GM21381 (cell line): ENCODE measurements around the gene STYXL1.

ENCODE experiments used
- ATAC-seq: cut with Tn5 transposase; IDR thresholded peaks from one replicate; pipeline ENCODE4 v1.9.1; 2021; ENCODE audit warnings: mild to moderate bottlenecking, moderate library complexity; ENCODE audit not compliant: unreplicated experiment

STYXL1 gene

GRCh38 chr7:75994388-75995051, 53.3 kb downstream of the STYXL1 start, which contains the start of gene TMEM120A:
Gene TMEM120A (minus strand): TSS chr7:75994595. CDS start chr7:75994570, 25 bp downstream.
- peak; percentile 92 for ATAC-seq

GRCh38 chr7:75993689-75994387, 54.0 kb downstream of the STYXL1 start:
- peak; percentile 14 for ATAC-seq

GRCh38 chr7:75992083-75992755, 55.6 kb downstream of the STYXL1 start:
- no peak for ATAC-seq

GRCh38 chr7:75991531-75992082, 56.2 kb downstream of the STYXL1 start:
- ATAC-seq: no peak

GRCh38 chr7:75989500-75990388, 58.1 kb downstream of the STYXL1 start:
- no peak for ATAC-seq

GRCh38 chr7:75988568-75989499, 59.0 kb downstream of the STYXL1 start:
- no peak for ATAC-seq

- no peak for ATAC-seq
Measured at GRCh38 chr7:75987805-75988567, 59.8 kb downstream of the STYXL1 start.

- no peak for ATAC-seq
Measured at GRCh38 chr7:75987026-75987804, 60.6 kb downstream of the STYXL1 start.

GRCh38 chr7:75986147-75986781, 61.5 kb downstream of the STYXL1 start:
- no peak for ATAC-seq

- ATAC-seq: no peak
Measured at GRCh38 chr7:75985518-75986146, 62.2 kb downstream of the STYXL1 start.

GRCh38 chr7:75985009-75985517, 62.7 kb downstream of the STYXL1 start:
- ATAC-seq: no peak

GRCh38 chr7:75984130-75985008, 63.4 kb downstream of the STYXL1 start:
- ATAC-seq: no peak

- ATAC-seq: no peak
Measured at GRCh38 chr7:75983471-75984129, 64.2 kb downstream of the STYXL1 start.

- ATAC-seq: no peak
Measured at GRCh38 chr7:75982306-75983064, 65.3 kb downstream of the STYXL1 start.
